Sigmoid colon (tissue), 7 donors: ENCODE data around the gene UCK1. TPM values are rescaled to one million over a fixed set of nuclear protein-coding genes. Genes with fewer than 3 reads are reported as not detected.

ENCODE experiments used
- DNase-seq: peaks from one replicate; pipeline ENCODE4 v3.0.0-alpha.2; 2019
- H3K27ac ChIP-seq, 4 donors: fragments of 200-600 bp; sonication (generic); one replicate each; pipeline ENCODE4 v1.5.1; 2016 to 2019; ENCODE audit warnings: mild to moderate bottlenecking in 1 of 4
- H3K27me3 ChIP-seq, 3 donors: fragments of 200-600 bp; sonication (generic); one replicate each; pipeline ENCODE4 v1.5.1; 2019; ENCODE audit warnings: mild to moderate bottlenecking in 1 of 3
- H3K36me3 ChIP-seq, 4 donors: fragments of 200-600 bp; sonication (generic); one replicate each; pipeline ENCODE4 v1.5.1; 2016 to 2019
- H3K4me1 ChIP-seq, 4 donors: fragments of 200-600 bp; sonication (generic); one replicate each; pipeline ENCODE4 v1.5.1; 2017 to 2019
- H3K4me3 ChIP-seq, 4 donors: fragments of 200-600 bp; sonication (generic); one replicate each; pipeline ENCODE4 v1.5.1; 2017 to 2019; ENCODE audit warnings: mild to moderate bottlenecking in 2 of 4, moderate library complexity in 1 of 4
- H3K9me3 ChIP-seq, 4 donors: fragments of 200-600 bp in 3 of 4; sonication (generic) in 3 of 4; one replicate each; pipeline versions ENCODE4 v1.5.1 to v1.6.1; 2013 to 2019
- CTCF ChIP-seq, 4 experiments: fragments of 450-650 bp in 3 of 4; fragments of 200-600 bp in 1 of 4; IDR thresholded peaks; one replicate each; pipeline ENCODE4 v1.5.1; 2016 to 2019; ENCODE audit warnings: antibody characterized with exemption in 4 of 4, mild to moderate bottlenecking in 3 of 4, moderate library complexity in 2 of 4
- EP300 ChIP-seq, 4 donors: sonication (generic); formaldehyde crosslinking; IDR thresholded peaks; one replicate each; pipeline ENCODE4 v1.6.1; 2017; ENCODE audit warnings: antibody characterized with exemption in 4 of 4
- POLR2A ChIP-seq, 2 donors: fragments of 450-650 bp; IDR thresholded peaks; one replicate each; pipeline ENCODE4 v1.6.1; 2016; ENCODE audit warnings: antibody characterized with exemption in 2 of 2, mild to moderate bottlenecking in 2 of 2, moderate library complexity in 2 of 2
- POLR2AphosphoS5 ChIP-seq, 4 donors: sonication (generic); formaldehyde crosslinking; IDR thresholded peaks; one replicate each; pipeline ENCODE4 v1.6.1; 2017; ENCODE audit warnings: antibody characterized with exemption in 4 of 4
- WGBS, 2 donors: extraction: QIAGEN DNeasy Blood & Tissue Kit; methylation state at CpG; one replicate each; pipeline ENCODE4 v1.1.7; 2013; 5-methylcytosine and 5-hydroxymethylcytosine counted together
- intact Hi-C: fragments of 100-400 bp; cut with DNase I; formaldehyde crosslinking; loops from one replicate; pipeline ENCODE4 v1.15.1; 2023
- polyA plus RNA-seq, 3 donors: library from polyadenylated mRNA; stranded (reverse); fragments of 200-250 nt; gene quantifications; one replicate each; pipeline ENCODE4 v1.2.3, GENCODE V29; 2013
- total RNA-seq, 4 donors: library from RNA; depleted of rRNA; stranded (reverse); fragments of >200 nt; gene quantifications; one replicate each; pipeline ENCODE4 v1.1.0, GENCODE V29; 2016
- donor health status: healthy with polysubstance abuse.
- donor health status: Bipolar disorder and iron deficiency.
- donor health status: healthy.

UCK1 gene
- total and polyA plus RNA-seq, 7 donors, result 20.8 to 67.5 (median 35.7) TPM

DNA sequence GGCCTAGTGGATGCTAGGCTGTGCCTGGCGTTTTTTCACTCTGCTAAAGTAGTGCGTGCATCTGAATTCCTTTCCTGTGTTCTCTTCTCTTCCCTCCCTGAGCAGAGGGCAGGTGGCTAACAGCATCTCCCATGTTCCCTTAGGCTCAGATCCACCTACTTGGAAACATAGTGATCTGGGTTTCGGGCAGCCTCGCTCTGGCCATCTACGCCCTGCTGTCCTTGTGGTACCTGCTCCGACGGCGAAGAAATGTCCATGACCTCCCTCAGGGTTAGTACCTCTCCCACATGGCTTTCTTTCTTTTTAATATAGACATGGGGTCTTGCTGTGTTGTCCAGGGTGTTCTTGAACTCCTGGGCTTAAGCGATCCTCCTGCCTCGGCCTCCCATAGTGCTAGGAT is 9.9 kb downstream of the UCK1 start:
- DNase-seq, result no peak
- no peaks in the 10 kb centered on the region for H3K27me3 ChIP-seq
- WGBS, 2 donors, result 95 to 98% methylated on average over 10 of the region's 10 CpGs
- intact Hi-C loops, result no loop called here
- H3K27ac ChIP-seq, result no peak overlapping the region
- H3K9me3 ChIP-seq, result no peaks in the 10 kb centered on the region
- peaks cover 57 to 90% (median 59%) of the 10 kb centered on the region in 4 donors for H3K36me3 ChIP-seq
- H3K4me1 ChIP-seq, result peaks cover 0 to 28% (median 22%) of the 10 kb centered on the region in 4 donors
- TF ChIP-seq POLR2A (IDR thresholded peaks at IDR 0.05) (no peak), POLR2AphosphoS5 (IDR thresholded peaks at IDR 0.05) (no peak), CTCF (IDR thresholded peaks at IDR 0.05) (no peak), EP300 (IDR thresholded peaks at IDR 0.05) (no peak)
- no peak overlapping the region for H3K4me3 ChIP-seq

- peaks cover 0 to 28% (median 22%) of the 10 kb centered on the region in 4 donors for H3K4me1 ChIP-seq
- H3K27ac ChIP-seq, result no peak overlapping the region
- WGBS, 2 donors, result 84 to 86% methylated on average over 16 of the region's 16 CpGs
- DNase-seq, result peak; percentile 54
- TF ChIP-seq CTCF (IDR thresholded peaks at IDR 0.05) (no peak), POLR2A (IDR thresholded peaks at IDR 0.05) (no peak), EP300 (IDR thresholded peaks at IDR 0.05) (no peak), POLR2AphosphoS5 (IDR thresholded peaks at IDR 0.05) (no peak)
- no peak overlapping the region for H3K4me3 ChIP-seq
- H3K36me3 ChIP-seq, result peaks cover 57 to 90% (median 61%) of the 10 kb centered on the region in 4 donors
- intact Hi-C loops, result no loop called here
- H3K27me3 ChIP-seq, result no peaks in the 10 kb centered on the region
- H3K9me3 ChIP-seq, result no peaks in the 10 kb centered on the region
These were observed 10.6 kb downstream of the UCK1 start for GRCh38 chr9:131520503-131520902.

DNA sequence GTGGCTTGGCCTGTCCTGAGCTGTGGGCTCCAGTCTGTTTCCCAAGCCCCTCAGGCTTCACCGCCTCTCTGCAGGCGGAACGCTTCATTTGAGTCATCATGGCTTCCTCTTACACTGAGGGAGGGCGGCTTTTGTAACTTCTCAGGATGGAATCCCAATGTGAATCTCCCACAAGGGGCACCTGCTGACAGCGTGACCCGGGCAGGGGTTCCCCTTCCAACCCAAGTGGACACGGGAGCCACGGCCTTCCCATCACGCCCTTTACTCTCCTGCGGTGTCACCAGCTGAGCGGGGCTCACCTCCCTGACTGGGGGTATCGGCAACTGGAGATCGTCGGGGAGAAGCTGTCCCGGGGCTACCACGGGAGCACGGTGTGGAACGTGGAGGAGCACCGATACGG is 12.5 kb downstream of the UCK1 start:
- TF ChIP-seq POLR2AphosphoS5 (IDR thresholded peaks at IDR 0.05) (no peak), CTCF (IDR thresholded peaks at IDR 0.05) (no peak), POLR2A (IDR thresholded peaks at IDR 0.05) (no peak), EP300 (IDR thresholded peaks at IDR 0.05) (no peak)

GRCh38 chr9:131517761-131518190 is 13.3 kb downstream of the UCK1 start:
- DNase-seq, result peak; percentile 84
- intact Hi-C loops, result no loop called here
- peaks cover 57 to 90% (median 72%) of the 10 kb centered on the region in 4 donors for H3K36me3 ChIP-seq
- H3K9me3 ChIP-seq, result no peaks in the 10 kb centered on the region
- TF ChIP-seq POLR2AphosphoS5 (IDR thresholded peaks at IDR 0.05) (peak; percentile 73 to 94 (median 92)), EP300 (IDR thresholded peaks at IDR 0.05) (peak in 2 of 4 donors; percentile 60 to 64), POLR2A (IDR thresholded peaks at IDR 0.05) (no peak), CTCF (IDR thresholded peaks at IDR 0.05) (no peak)
- WGBS, 2 donors, result 90 to 91% methylated on average over 11 of the region's 11 CpGs
- peaks cover 0 to 28% (median 22%) of the 10 kb centered on the region in 4 donors for H3K4me1 ChIP-seq
- peak overlapping the region in 3 of 4 donors; percentile 61 to 78 (median 75) for H3K27ac ChIP-seq
- no peaks in the 10 kb centered on the region for H3K27me3 ChIP-seq
- no peak overlapping the region for H3K4me3 ChIP-seq

More for the DNA sequence above, 12.5 kb downstream of the UCK1 start:
- Histone ChIP-seq H3K36me3 (peaks cover 60 to 90% (median 65%) of the 10 kb centered on the region in 4 donors), H3K27me3 (no peaks in the 10 kb centered on the region), H3K9me3 (no peaks in the 10 kb centered on the region), H3K4me1 (peaks cover 0 to 28% (median 22%) of the 10 kb centered on the region in 4 donors), H3K27ac (peak overlapping the region in 3 of 4 donors; percentile 61 to 78 (median 75)), H3K4me3 (no peak overlapping the region)
- peak; percentile 60 for DNase-seq
- 97% methylated on average over 20 of the region's 20 CpGs for WGBS, 2 donors
- intact Hi-C loops, result no loop called here

DNA sequence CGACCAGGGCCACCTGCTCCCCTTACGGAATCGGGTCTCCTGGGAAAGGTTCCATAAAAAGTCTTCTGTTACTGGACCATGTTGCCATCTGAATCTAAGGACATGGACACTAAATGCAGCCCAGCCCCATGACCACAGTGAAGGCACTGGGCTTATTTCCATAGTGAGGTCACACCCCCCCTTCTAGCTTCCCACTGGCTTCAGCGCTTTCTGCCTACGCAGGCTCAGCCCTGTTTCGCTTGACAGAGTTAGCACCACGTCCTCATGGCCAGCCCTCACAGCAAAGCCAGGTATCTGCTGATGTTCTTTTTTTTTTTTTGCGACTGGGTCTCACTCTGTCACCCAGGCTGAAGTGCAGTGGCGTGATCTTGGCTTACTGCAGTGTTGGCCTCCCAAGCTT is 14.1 kb downstream of the UCK1 start:
- Histone ChIP-seq H3K36me3 (peaks cover 57 to 90% (median 72%) of the 10 kb centered on the region in 4 donors), H3K27ac (peak overlapping the region in 3 of 4 donors; percentile 61 to 78 (median 75)), H3K27me3 (no peaks in the 10 kb centered on the region), H3K4me3 (no peak overlapping the region), H3K9me3 (no peaks in the 10 kb centered on the region), H3K4me1 (peaks cover 0 to 28% (median 22%) of the 10 kb centered on the region in 4 donors)
- TF ChIP-seq POLR2A (IDR thresholded peaks at IDR 0.05) (no peak), EP300 (IDR thresholded peaks at IDR 0.05) (no peak), POLR2AphosphoS5 (IDR thresholded peaks at IDR 0.05) (no peak), CTCF (IDR thresholded peaks at IDR 0.05) (no peak)
- intact Hi-C loops, result no loop called here
- no peak for DNase-seq
- 96% methylated on average over 9 of the region's 9 CpGs for WGBS, 2 donors
